K562 treated with DMSO at 1 percent for 24 hours (cell line): Measurements from ENCODE around the gene SAA2. TPM values are rescaled to one million over a fixed set of nuclear protein-coding genes. Genes with fewer than 3 reads are reported as not detected.

ENCODE experiments used
- total RNA-seq: library from RNA; unstranded; fragments of 300-600 nt; gene quantifications from 2 replicates; pipeline ENCODE4 v1.2.3, GENCODE V29; 2022; ENCODE audit warnings: low read depth; ENCODE audit not compliant: insufficient read depth

The SAA2 gene
- not detected in 2 replicates for total RNA-seq

DNA sequence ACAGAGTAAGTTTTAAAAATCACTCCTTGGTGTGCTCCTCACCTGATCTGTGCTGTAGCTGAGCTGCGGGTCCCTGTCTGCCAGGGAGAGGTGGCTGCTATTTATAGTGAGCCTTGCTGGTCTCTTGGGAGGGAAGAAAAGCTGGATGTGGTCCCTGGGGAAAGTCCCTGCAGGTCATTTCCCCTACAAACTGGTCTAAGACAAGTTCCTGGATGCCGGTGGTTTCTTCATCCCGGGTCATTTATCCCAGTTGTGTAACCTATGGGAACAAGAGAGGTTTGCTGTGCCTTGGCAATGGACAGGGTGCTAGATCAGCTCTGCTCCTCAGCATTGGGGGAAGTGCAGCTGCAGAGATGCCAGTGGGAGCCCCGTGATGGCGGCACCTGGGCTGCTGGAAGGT is at the start of gene SAA2:
Gene SAA2 (minus strand): TSS at position 108 of the 400 bp plus-strand sequence. CDS start 657 bp downstream, outside the sequence.

DNA sequence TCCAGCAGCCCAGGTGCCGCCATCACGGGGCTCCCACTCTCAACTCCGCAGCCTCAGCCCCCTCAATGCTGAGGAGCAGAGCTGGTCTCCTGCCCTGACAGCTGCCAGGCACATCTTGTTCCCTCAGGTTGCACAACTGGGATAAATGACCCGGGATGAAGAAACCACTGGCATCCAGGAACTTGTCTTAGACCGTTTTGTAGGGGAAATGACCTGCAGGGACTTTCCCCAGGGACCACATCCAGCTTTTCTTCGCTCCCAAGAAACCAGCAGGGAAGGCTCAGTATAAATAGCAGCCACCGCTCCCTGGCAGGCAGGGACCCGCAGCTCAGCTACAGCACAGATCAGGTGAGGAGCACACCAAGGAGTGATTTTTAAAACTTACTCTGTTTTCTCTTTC is 17.5 kb upstream of the SAA2 start, which contains the start of gene SAA1:
Gene SAA1 (plus strand): TSS at position 316 of the 400 bp plus-strand sequence. CDS start 624 bp downstream, outside the sequence.

DNA sequence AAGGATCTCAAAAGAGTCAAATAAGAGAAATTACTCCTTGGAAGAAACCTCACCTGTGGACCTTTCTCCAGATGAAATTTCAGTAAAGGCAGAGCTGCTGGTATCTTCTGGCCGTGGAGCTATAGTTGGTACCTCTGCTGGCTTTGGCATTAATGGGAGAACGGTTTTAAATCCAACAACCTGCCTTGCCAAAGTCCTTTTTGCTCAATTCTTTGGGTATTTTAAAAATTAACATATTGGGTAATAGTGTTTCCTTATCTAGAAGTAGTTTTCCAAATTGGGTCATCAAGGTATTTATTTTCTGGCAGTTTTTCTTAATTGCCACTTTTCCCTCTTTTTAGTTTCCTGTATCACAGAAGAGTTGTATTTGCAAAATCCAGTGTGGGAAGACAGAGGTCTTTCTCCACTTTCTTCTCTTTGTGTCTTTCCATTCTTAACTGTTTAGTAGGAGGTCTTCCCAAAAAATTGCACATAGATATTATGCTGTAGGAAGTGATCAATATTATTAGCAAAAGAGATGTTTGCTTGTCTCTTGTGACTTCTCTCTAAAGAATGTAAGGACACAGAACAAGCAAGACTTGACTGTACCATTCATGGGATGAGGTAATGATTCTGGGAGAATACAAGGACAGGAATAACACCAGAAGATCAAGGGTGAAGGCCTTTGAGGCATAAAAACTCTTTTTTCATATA is 11.7 kb downstream of the SAA2 start, which contains the start of gene SAA4:
Gene SAA4 (minus strand): TSS at position 139 of the 693 bp plus-strand sequence. CDS start 876 bp downstream, outside the sequence.

Other genes with a start within 250 kb of the SAA2 start
- gene SERGEF, start 235.6 kb downstream of the SAA2 start, total RNA-seq: 30.9 and 40.0 TPM in 2 replicates
- gene TPH1, start 202.4 kb downstream of the SAA2 start, total RNA-seq: 0.07 TPM in 1 of 2 replicates, not detected in the other
- gene SAAL1, start 142.6 kb downstream of the SAA2 start, total RNA-seq: 14.3 and 15.0 TPM in 2 replicates
- not detected in 2 replicates for gene MRGPRX3, start 116.1 kb downstream of the SAA2 start, total RNA-seq
- gene MRGPRX4, start 75.8 kb downstream of the SAA2 start, total RNA-seq: not detected in 2 replicates
- gene SAA4, start 11.9 kb downstream of the SAA2 start, total RNA-seq: not detected in 2 replicates
- gene SAA1, start 17.6 kb upstream of the SAA2 start, total RNA-seq: not detected in 2 replicates
- gene HPS5, start 73.5 kb upstream of the SAA2 start, total RNA-seq: 15.4 and 17.2 TPM in 2 replicates
- gene GTF2H1, start 73.9 kb upstream of the SAA2 start, total RNA-seq: 30.1 and 30.5 TPM in 2 replicates
- gene LDHA, start 145.9 kb upstream of the SAA2 start, total RNA-seq: 194 and 201 TPM in 2 replicates
- not detected in 2 replicates for gene LDHC, start 163.7 kb upstream of the SAA2 start, total RNA-seq
- not detected in 2 replicates for gene LDHAL6A, start 207.2 kb upstream of the SAA2 start, total RNA-seq